ENCODE measurements around the gene PRDX6.
"Not testable (repeated sequence)": the region's sequence is repeated elsewhere in the genome, so short reads cannot be mapped to it uniquely, and the experiment has no call there.

PRDX6 gene

GRCh38 chr1:173503391-173503790 is 26.3 kb downstream of the PRDX6 start:
- no peak for DNase-seq

GRCh38 chr1:173504268-173504667 is 27.1 kb downstream of the PRDX6 start:
- no peak for DNase-seq

GRCh38 chr1:173505391-173505790 is 28.3 kb downstream of the PRDX6 start:
- DNase-seq: no peak

GRCh38 chr1:173506437-173506836 is 29.3 kb downstream of the PRDX6 start:
- DNase-seq: no peak

- no peak for DNase-seq
These were observed 30.2 kb downstream of the PRDX6 start for GRCh38 chr1:173507205-173507846.

GRCh38 chr1:173507847-173508209 is 30.7 kb downstream of the PRDX6 start:
- no peak for DNase-seq

GRCh38 chr1:173508541-173508940 is 31.4 kb downstream of the PRDX6 start:
- no peak for DNase-seq

- DNase-seq: no peak
These were observed 32.7 kb downstream of the PRDX6 start for GRCh38 chr1:173509797-173510196.

- not testable (repeated sequence) for DNase-seq
These were observed 37.4 kb downstream of the PRDX6 start for GRCh38 chr1:173514503-173514902.

- no peak for DNase-seq
These were observed 43.7 kb downstream of the PRDX6 start for GRCh38 chr1:173520799-173521198.

GRCh38 chr1:173523329-173523728 is 46.2 kb downstream of the PRDX6 start:
- DNase-seq: no peak

- DNase-seq: no peak
These were observed 48.8 kb downstream of the PRDX6 start for GRCh38 chr1:173525926-173526325.

GRCh38 chr1:173527151-173527826 is 50.2 kb downstream of the PRDX6 start:
- no peak for DNase-seq

GRCh38 chr1:173529106-173529505 is 52.0 kb downstream of the PRDX6 start:
- DNase-seq: no peak

GRCh38 chr1:173530795-173531693 is 53.9 kb downstream of the PRDX6 start:
- no peak for DNase-seq

GRCh38 chr1:173532237-173532636 is 55.1 kb downstream of the PRDX6 start:
- DNase-seq: no peak

- no peak for DNase-seq
These were observed 59.1 kb downstream of the PRDX6 start for GRCh38 chr1:173536223-173536622.
